ENCODE measurements around the gene KLF17.

Gene KLF17

DNA sequence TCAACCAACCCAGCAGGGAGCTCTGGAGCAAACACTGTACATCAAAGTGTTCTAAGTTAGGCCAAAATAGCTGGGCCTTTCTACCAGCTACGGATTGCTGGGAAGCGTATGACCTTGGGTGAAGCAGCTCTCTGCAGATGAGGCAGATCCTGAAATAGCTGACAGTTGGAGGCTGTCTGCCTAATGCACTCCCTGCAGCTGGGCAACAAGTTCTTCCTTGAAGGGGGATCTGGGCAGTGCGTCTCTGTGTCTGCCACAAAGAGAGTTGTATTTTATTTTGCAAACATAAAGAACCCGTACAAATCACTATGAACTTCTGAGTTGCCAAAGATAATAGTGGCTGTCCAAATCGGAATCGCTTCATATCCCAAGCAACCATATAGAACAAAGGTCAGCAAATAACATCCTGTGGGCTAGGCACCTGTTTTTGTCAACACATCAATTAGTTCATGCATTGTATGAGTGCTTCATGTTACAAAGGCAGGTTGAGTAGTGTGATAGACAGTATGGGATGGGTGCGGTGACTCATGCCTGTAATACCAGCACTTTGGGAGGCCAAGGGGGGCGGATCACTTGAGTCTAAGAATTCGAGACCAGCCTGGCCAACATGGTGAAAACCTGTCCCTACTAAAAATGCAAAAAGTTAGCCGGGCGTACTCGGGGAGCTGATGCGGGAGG, 29.1 kb upstream of the KLF17 start:
- in situ Hi-C loops (cut with MboI; ENCODE audit: low sequenced_read_pairs, unreplicated experiment), result no loop called here
- no peak for DNase-seq (ENCODE audit: low spot score)
- TF ChIP-seq, protein P1, sequence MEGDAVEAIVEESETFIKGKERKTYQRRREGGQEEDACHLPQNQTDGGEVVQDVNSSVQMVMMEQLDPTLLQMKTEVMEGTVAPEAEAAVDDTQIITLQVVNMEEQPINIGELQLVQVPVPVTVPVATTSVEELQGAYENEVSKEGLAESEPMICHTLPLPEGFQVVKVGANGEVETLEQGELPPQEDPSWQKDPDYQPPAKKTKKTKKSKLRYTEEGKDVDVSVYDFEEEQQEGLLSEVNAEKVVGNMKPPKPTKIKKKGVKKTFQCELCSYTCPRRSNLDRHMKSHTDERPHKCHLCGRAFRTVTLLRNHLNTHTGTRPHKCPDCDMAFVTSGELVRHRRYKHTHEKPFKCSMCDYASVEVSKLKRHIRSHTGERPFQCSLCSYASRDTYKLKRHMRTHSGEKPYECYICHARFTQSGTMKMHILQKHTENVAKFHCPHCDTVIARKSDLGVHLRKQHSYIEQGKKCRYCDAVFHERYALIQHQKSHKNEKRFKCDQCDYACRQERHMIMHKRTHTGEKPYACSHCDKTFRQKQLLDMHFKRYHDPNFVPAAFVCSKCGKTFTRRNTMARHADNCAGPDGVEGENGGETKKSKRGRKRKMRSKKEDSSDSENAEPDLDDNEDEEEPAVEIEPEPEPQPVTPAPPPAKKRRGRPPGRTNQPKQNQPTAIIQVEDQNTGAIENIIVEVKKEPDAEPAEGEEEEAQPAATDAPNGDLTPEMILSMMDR (IDR thresholded peaks at IDR 0.05; ENCODE audit: borderline replicate concordance, control extremely low read depth, extremely low read depth, insufficient read depth, missing control alignments), result no peak

DNA sequence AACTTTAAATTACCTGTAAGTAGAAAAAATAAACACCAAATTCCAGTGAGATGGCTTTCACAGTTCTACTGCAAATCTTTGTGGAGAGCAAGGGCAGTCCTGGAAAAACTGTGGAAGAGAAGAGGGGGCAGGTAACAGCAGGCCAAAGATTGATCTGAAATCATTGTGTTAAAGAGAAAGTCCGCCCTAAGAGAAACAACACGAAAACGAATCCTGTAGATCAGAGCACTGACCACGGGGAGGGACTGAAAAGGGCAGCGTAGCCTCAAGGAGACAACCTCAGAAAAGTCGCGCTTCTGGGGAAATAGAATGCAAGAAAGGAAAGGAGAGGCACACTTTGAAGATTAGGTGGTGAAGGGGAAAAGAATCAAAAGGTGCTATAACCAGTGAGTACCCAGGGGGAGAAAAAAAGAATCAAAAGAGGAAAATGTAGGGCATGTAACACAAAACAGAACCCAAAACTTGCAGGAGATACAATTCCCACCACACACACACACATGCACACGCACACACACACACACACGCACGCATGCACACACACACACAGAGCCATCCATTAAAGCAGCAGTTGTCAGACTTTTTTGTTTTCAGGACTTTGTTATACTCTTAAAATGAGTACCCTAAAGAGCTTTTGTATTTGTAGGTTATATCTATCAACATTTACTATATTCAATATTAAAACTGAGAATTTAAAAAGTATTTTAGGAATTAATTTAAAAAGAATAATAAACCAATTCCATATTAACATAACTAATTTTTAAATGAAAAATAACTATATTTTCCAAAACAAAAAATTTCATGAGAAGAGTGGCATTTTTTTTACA, 28.0 kb upstream of the KLF17 start:
- no peak for DNase-seq (ENCODE audit: low spot score)
- TF ChIP-seq, protein P1 (IDR thresholded peaks at IDR 0.05; ENCODE audit: borderline replicate concordance, control extremely low read depth, extremely low read depth, insufficient read depth, missing control alignments), result no peak
- in situ Hi-C loops (cut with MboI; ENCODE audit: low sequenced_read_pairs, unreplicated experiment), result no loop called here

DNA sequence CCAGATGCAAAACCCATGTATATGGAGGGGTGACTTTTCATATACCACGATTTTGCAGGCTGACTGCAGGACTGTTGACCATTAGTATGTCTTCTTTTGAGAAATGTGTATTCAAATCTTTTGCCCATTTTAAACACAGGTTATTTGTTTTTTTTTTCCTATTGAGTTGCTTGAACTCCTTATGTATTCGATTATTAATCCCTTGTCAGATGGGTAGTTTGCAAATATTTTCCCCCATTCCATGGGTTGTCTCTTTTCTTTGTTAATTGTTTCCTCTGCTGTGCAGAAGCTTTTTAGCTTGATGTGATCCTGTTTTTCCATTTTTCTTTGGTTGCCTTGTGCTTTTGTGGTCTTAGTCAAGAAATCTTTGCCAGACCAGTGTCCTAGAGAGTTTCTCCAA, 24.6 kb upstream of the KLF17 start:
- TF ChIP-seq, protein P1 (IDR thresholded peaks at IDR 0.05; ENCODE audit: borderline replicate concordance, control extremely low read depth, extremely low read depth, insufficient read depth, missing control alignments), result no peak
- in situ Hi-C loops (cut with MboI; ENCODE audit: low sequenced_read_pairs, unreplicated experiment), result no loop called here
- no peak for DNase-seq (ENCODE audit: low spot score)

DNA sequence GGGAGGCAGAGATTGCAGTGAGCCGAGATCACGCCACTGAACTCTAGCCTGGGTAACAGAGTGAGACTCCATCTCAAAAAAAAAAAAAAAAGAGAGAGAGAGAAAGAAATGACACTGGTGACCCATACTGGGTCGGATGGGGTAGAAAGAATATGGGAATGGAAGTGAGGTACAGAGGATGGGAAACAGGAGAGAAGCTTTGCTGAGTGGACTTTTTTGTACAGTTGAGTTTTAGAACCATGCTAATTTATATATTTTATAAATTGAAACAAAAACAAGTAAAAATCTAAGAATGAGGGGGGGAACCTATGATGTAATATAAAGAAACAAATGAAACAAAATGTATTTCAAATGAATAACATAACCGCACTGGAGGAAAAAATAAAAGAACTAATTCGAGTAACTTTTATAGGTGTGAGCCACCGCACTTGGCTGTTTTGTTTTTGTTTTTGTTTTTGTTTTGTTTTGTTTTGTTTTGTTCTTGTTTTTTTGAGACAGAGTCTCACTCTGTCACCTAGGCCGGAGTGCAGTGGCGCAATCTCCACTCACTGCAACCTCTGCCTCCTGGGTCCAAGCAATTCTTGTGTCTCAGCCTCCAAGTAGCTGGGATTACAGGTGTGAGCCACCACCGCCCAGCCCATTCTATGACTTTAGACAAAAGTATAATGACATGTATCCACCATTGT, 18.3 kb upstream of the KLF17 start:
- TF ChIP-seq, protein P1 (IDR thresholded peaks at IDR 0.05; ENCODE audit: borderline replicate concordance, control extremely low read depth, extremely low read depth, insufficient read depth, missing control alignments), result no peak
- DNase-seq (ENCODE audit: low spot score), result no peak
- in situ Hi-C loops (cut with MboI; ENCODE audit: low sequenced_read_pairs, unreplicated experiment), result no loop called here

DNA sequence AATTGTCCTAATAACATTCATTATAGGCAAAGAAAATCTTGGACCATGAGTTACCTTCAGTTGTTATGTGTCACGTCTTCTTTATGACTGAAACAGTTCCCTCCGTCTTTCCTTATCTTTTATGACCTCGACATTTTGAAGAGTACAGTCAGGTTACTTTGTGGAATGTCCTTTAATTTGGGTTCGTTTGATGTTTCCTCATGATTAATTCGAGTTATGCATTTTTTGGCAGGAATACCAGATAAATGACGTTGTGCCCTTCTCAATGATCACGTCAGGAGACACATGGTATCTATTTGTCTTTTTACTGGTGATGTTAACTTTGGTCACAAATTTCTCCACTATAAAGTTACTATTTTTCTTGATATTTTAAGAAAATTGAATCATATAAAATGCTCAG, 17.3 kb upstream of the KLF17 start:
- TF ChIP-seq, protein P1 (IDR thresholded peaks at IDR 0.05; ENCODE audit: borderline replicate concordance, control extremely low read depth, extremely low read depth, insufficient read depth, missing control alignments), result no peak
- in situ Hi-C loops (cut with MboI; ENCODE audit: low sequenced_read_pairs, unreplicated experiment), result no loop called here
- DNase-seq (ENCODE audit: low spot score), result no peak

DNA sequence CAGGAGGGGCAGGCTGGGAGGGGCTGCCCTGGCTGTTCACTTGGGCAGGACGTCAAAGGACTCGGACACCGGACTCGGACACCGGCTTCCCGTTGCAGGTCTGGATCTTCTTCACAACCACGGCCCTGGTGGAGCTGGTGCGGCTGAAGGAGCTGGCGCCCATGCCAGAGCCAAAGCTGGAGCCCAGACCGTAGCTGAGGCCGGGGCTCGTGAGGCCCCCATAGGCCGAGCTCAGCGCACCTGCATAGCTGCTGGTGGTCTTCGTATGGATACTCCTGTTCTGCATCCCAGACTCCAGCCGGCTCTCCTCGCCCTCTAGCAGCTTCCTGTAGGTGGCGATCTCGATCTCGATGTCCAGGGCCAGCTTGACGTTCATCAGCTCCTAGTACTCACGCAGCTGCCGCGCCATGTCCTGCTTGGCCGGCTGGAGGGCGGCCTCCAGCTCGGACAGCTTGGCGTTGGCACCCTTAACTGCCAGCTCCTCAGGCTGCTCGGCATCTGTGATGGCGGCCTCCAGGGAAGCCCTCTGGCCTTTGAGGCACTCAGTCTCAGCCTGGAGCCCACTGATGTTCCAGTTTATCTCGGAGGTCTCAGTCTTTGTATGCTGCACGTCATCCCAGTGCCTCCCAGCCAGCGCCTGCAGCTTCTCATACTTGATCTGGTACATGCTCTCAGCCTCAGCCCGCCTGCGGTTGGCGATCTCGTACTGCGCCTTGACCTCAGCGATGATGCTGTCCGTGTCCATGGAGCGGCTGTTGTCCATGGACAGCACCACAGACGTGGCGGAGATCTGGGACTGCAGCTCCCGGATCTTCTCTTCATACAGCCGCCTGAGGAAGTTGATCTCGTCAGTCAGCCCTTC, 15.1 kb upstream of the KLF17 start:
- no peak for DNase-seq (ENCODE audit: low spot score)
- in situ Hi-C loops (cut with MboI; ENCODE audit: low sequenced_read_pairs, unreplicated experiment), result no loop called here
- TF ChIP-seq, protein P1 (IDR thresholded peaks at IDR 0.05; ENCODE audit: borderline replicate concordance, control extremely low read depth, extremely low read depth, insufficient read depth, missing control alignments), result no peak
